Keratinocyte (primary cell): Measurements from ENCODE around the gene PRKCA. TPM values are rescaled to one million over a fixed set of nuclear protein-coding genes. Genes with fewer than 3 reads are reported as not detected.

Experiments
- DNase-seq: peaks from one replicate; pipeline ENCODE4 v3.0.0-alpha.2; 2011; ENCODE audit warnings: low read depth, missing footprints, low spot score
- FAIRE-seq: peaks from 2 replicates; lab custom pipeline; 2011; peaks lifted over from hg19 to GRCh38; lab: Jason Lieb, UNC
- H2AFZ ChIP-seq: 2 replicates; pipeline ENCODE4 v1.6.0; 2012; ENCODE audit warnings: low read length, control low read depth, inconsistent platforms; ENCODE audit not compliant: control insufficient read depth
- H3K27ac ChIP-seq: 2 replicates; pipeline ENCODE4 v1.5.1; 2011; ENCODE audit warnings: low read length; ENCODE audit not compliant: control insufficient read depth, insufficient read depth
- H3K27me3 ChIP-seq: 3 replicates; pipeline ENCODE4 v1.6.0; 2011; ENCODE audit warnings: low read length; ENCODE audit not compliant: control insufficient read depth, insufficient read depth; ENCODE audit errors: extremely low read depth
- H3K36me3 ChIP-seq, 2 experiments: 2 replicates in 1 of 2; 3 replicates in 1 of 2; pipeline ENCODE4 v1.5.1; 2011; ENCODE audit warnings: low read length in 2 of 2, mild to moderate bottlenecking in 1 of 2; ENCODE audit not compliant: control insufficient read depth in 2 of 2, insufficient read depth in 2 of 2; ENCODE audit errors: extremely low read depth in 1 of 2
- H3K4me1 ChIP-seq: 3 replicates; pipeline ENCODE4 v1.5.1; 2011; ENCODE audit warnings: low read length; ENCODE audit not compliant: control insufficient read depth, insufficient read depth; ENCODE audit errors: extremely low read depth
- H3K4me2 ChIP-seq: 3 replicates; pipeline ENCODE4 v1.6.0; 2011; ENCODE audit warnings: low read depth, low read length; ENCODE audit not compliant: control insufficient read depth, insufficient read depth; ENCODE audit errors: extremely low read depth
- H3K4me3 ChIP-seq, 3 experiments: fragments of 200-600 bp in 1 of 3; sonication (generic) in 1 of 3; 2 replicates in 2 of 3; 3 replicates in 1 of 3; pipeline ENCODE4 v1.5.1; 2011 to 2016; ENCODE audit warnings: low read length in 3 of 3, mild to moderate bottlenecking in 3 of 3, control low read depth in 2 of 3, inconsistent platforms in 1 of 3, low read depth in 1 of 3, mixed read lengths in 1 of 3, mixed run types in 1 of 3, moderate library complexity in 1 of 3; ENCODE audit not compliant: control insufficient read depth in 2 of 3, insufficient read depth in 2 of 3; ENCODE audit errors: extremely low read depth in 1 of 3
- H3K79me2 ChIP-seq: 2 replicates; pipeline ENCODE4 v1.6.0; 2012; ENCODE audit warnings: low read length; ENCODE audit not compliant: control insufficient read depth, insufficient read depth
- H3K9ac ChIP-seq: 3 replicates; pipeline ENCODE4 v1.6.0; 2011; ENCODE audit warnings: low read length; ENCODE audit not compliant: control insufficient read depth, insufficient read depth; ENCODE audit errors: extremely low read depth
- H3K9me1 ChIP-seq: 3 replicates; pipeline ENCODE4 v1.6.0; 2011; ENCODE audit warnings: low read length; ENCODE audit not compliant: control insufficient read depth, insufficient read depth; ENCODE audit errors: extremely low read depth
- H3K9me3 ChIP-seq: 2 replicates; pipeline ENCODE4 v1.5.1; 2012; ENCODE audit warnings: low read depth, low read length; ENCODE audit not compliant: control insufficient read depth
- H4K20me1 ChIP-seq: 3 replicates; pipeline ENCODE4 v1.6.0; 2011; ENCODE audit warnings: low read length; ENCODE audit not compliant: control insufficient read depth, insufficient read depth; ENCODE audit errors: extremely low read depth
- CTCF ChIP-seq, 3 experiments: IDR thresholded peaks in 1 of 3; conservative IDR thresholded peaks in 1 of 3; optimal IDR thresholded peaks in 1 of 3; 2 replicates in 2 of 3; 3 replicates in 1 of 3; pipeline versions ENCODE3 to v1.5.1; 2011; ENCODE audit warnings: low read length in 3 of 3, mild to moderate bottlenecking in 3 of 3, moderate library complexity in 2 of 3, control low read depth in 1 of 3, inconsistent platforms in 1 of 3; ENCODE audit not compliant: insufficient read depth in 2 of 3; ENCODE audit errors: extremely low read depth in 1 of 3
- EZH2 ChIP-seq: IDR thresholded peaks from one replicate; pipeline ENCODE4 v1.6.1; 2012; ENCODE audit warnings: inconsistent platforms, mild to moderate bottlenecking, low read length, moderate library complexity
- dilution Hi-C: fragments of 300-500 bp; cut with MboI; formaldehyde crosslinking; loops from one replicate; pipeline ENCODE4 v1.7.0; 2020; ENCODE audit warnings: low sequenced_read_pairs; ENCODE audit not compliant: extremely low pct_ligation_motif_present
- polyA plus RNA-seq, 5 experiments: library from polyadenylated mRNA; depleted of rRNA in 3 of 5; stranded (reverse) in 3 of 5; stranded (forward) in 1 of 5; unstranded in 1 of 5; fragments of >200 nt; gene quantifications; 1 replicate in 1 of 5; 2 replicates in 3 of 5; 3 replicates in 1 of 5; pipeline versions ENCODE4 v1.2.1 to v1.2.3, GENCODE V29; 2011 to 2012; ENCODE audit warnings: missing spikeins in 2 of 5, low read depth in 1 of 5, low replicate concordance in 1 of 5

Gene PRKCA
- polyA plus RNA-seq, 1 donor (not counting 4 experiments of a cell fraction or from before 2014, with no cell fraction given) = 3.6 TPM

- TF ChIP-seq CTCF (optimal IDR thresholded peaks at IDR 0.05 in 1 of 3, IDR thresholded peaks at IDR 0.05 in 1 of 3, conservative IDR thresholded peaks at IDR 0.05 in 1 of 3; ENCODE audit: extremely low read depth in 1 of 3, insufficient read depth in 2 of 3, low read length in 3 of 3) = no peak
- DNase-seq = no peak
- H3K4me3 ChIP-seq = no peak overlapping the region
- H3K9ac ChIP-seq = no peak overlapping the region
- peaks cover 3% of the 10 kb centered on the region for H3K4me1 ChIP-seq
- H3K9me1 ChIP-seq = no peaks in the 10 kb centered on the region
- H3K79me2 ChIP-seq = no peaks in the 10 kb centered on the region
- no peaks in the 10 kb centered on the region for H4K20me1 ChIP-seq
- H2AFZ ChIP-seq = no peak overlapping the region
- dilution Hi-C loops = no loop called here
- H3K27me3 ChIP-seq = no peaks in the 10 kb centered on the region
- FAIRE-seq = no peak
- no peak overlapping the region for H3K27ac ChIP-seq
- H3K36me3 ChIP-seq = no peaks in the 10 kb centered on the region
- H3K9me3 ChIP-seq = no peaks in the 10 kb centered on the region
- H3K4me2 ChIP-seq = no peak overlapping the region
Measured at GRCh38 chr17:66531851-66532295, 229.5 kb downstream of the PRKCA start.

GRCh38 chr17:66533572-66533971 lies 231.2 kb downstream of the PRKCA start:
- H3K4me1 ChIP-seq = peaks cover 3% of the 10 kb centered on the region
- H3K27ac ChIP-seq = no peak overlapping the region
- no peak overlapping the region for H3K4me3 ChIP-seq
- no peaks in the 10 kb centered on the region for H3K9me1 ChIP-seq
- no peaks in the 10 kb centered on the region for H3K27me3 ChIP-seq
- no peak for DNase-seq
- H3K9me3 ChIP-seq = no peaks in the 10 kb centered on the region
- no peak overlapping the region for H3K4me2 ChIP-seq
- TF ChIP-seq EZH2 (no peak), CTCF (optimal IDR thresholded peaks at IDR 0.05 in 1 of 3, IDR thresholded peaks at IDR 0.05 in 1 of 3, conservative IDR thresholded peaks at IDR 0.05 in 1 of 3; ENCODE audit: extremely low read depth in 1 of 3, insufficient read depth in 2 of 3, low read length in 3 of 3) (no peak)
- no peaks in the 10 kb centered on the region for H3K79me2 ChIP-seq
- dilution Hi-C loops = no loop called here
- no peak overlapping the region for H2AFZ ChIP-seq
- H4K20me1 ChIP-seq = no peaks in the 10 kb centered on the region
- no peak overlapping the region for H3K9ac ChIP-seq
- no peaks in the 10 kb centered on the region for H3K36me3 ChIP-seq
- no peak for FAIRE-seq
